GM12801 (cell line): Measurements from ENCODE around the gene PCA3.

Experiments used
- TF ChIP-seq, protein P1 (sequence below): IDR thresholded peaks from one replicate; pipeline ENCODE4 v1.5.1; 2011; ENCODE audit warnings: control low read depth; ENCODE audit not compliant: insufficient read length; ENCODE audit errors: extremely low read depth

The PCA3 gene

GRCh38 chr9:76818271-76818670 is 54.0 kb downstream of the PCA3 start:
- TF ChIP-seq, protein P1, sequence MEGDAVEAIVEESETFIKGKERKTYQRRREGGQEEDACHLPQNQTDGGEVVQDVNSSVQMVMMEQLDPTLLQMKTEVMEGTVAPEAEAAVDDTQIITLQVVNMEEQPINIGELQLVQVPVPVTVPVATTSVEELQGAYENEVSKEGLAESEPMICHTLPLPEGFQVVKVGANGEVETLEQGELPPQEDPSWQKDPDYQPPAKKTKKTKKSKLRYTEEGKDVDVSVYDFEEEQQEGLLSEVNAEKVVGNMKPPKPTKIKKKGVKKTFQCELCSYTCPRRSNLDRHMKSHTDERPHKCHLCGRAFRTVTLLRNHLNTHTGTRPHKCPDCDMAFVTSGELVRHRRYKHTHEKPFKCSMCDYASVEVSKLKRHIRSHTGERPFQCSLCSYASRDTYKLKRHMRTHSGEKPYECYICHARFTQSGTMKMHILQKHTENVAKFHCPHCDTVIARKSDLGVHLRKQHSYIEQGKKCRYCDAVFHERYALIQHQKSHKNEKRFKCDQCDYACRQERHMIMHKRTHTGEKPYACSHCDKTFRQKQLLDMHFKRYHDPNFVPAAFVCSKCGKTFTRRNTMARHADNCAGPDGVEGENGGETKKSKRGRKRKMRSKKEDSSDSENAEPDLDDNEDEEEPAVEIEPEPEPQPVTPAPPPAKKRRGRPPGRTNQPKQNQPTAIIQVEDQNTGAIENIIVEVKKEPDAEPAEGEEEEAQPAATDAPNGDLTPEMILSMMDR = no peak

- TF ChIP-seq, protein P1 = no peak
Observed at GRCh38 chr9:76820431-76820830, 56.2 kb downstream of the PCA3 start.

- TF ChIP-seq, protein P1 = no peak
Observed at GRCh38 chr9:76827296-76828080, 63.2 kb downstream of the PCA3 start.

DNA sequence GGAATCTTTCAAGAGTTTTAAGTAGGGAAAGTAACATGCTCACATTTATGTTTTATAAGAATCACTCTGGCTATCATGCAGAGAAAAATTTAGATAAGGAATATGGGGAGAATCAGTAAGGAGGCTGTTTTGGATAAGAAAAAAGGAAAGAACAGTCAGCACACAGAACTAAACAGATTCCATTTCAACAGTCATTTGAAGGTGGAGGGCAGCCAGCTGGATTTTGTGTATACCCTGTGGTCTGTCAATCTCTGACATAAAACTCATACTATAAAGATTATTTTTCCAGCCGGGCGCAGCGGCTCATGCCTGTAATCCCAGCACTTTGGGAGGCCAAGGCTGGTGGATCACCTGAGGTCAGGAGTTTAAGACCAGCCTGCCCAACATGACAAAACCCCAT is 64.2 kb downstream of the PCA3 start:
- TF ChIP-seq, protein P1 = no peak

DNA sequence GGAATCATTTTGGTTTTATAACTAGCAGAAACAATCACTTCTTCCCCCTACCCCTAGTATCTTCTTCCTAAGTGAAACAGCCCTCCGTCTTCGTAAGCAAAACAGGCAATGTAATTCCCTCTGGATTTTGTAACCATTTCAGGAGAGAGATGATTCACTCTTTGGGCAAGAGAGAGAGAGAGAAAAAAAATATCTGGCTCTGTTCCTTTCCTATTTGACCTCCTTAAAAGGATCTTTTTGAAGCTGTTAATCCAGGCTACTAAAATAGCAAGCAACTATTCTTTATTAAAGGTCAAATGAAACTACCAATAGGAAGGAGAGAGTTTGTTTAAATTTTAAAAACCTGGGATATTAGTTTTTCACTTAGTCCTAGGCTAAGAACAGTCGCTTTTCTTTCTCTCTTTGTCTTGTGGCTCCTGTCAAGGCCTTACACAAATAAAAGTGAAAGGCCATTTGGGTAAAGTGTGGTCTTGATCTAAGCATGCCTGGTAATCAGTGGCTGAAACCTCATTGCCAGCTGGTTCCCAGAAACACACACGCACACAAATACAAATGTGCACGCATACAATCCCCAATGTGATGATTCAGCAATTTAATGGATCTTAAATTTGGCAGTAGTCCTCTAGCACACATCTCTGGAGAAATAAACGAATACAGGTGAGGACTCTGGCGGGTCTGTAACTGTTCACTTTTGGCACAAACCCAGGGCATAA is 71.5 kb downstream of the PCA3 start:
- TF ChIP-seq, protein P1 = no peak
